ENCODE measurements around the gene GNB1. TPM values are rescaled to one million over a fixed set of nuclear protein-coding genes. Genes with fewer than 3 reads are reported as not detected.
A peak's percentile ranks its signal among the peaks of the same experiment; 100 is the strongest.
"Not testable (repeated sequence)": the region's sequence is repeated elsewhere in the genome, so short reads cannot be mapped to it uniquely, and the experiment has no call there.

Gene GNB1
- total RNA-seq, 1 donor from 2014 or later: 338 TPM

- DNase-seq (ENCODE audit: low spot score): not testable (repeated sequence)
These were observed 30.8 kb downstream of the GNB1 start for GRCh38 chr1:1859970-1860697.

- DNase-seq (ENCODE audit: low spot score): peak; percentile 75
These were observed 32.4 kb downstream of the GNB1 start for GRCh38 chr1:1858382-1859086.

- DNase-seq (ENCODE audit: low spot score): no peak
These were observed 33.7 kb downstream of the GNB1 start for GRCh38 chr1:1857096-1857703.

GRCh38 chr1:1856161-1856560, 34.7 kb downstream of the GNB1 start:
- not testable (repeated sequence) for DNase-seq (ENCODE audit: low spot score)

DNA sequence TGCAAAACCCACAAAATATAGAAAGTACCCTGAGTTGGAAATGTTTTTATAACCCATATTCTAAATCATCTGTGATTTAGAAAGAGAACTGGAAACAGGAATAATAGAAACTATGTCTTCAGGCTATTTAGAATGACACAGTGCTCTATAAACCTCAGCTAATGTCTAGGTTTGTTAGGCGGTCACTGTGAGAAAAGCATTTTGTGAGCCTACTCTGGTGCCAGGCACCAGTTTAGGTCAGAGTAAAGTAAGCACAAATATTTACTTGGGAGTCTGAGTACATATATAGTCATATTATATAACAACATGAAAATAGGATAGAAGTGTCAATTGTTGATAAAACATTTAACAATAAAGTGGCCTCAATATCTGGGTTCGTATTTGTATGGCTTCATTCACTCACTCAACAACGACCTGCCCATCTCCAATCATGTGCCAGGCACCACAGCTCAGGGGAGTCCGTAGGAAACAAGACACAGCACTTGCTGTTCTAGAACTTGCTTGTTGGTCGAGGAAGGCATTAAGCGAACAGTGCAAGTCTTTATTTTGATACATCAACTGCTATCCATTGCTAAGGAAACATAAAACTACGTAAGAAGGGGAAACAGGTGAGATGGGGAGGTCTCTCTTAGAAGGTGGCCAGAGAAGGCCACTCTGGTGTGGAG, 37.2 kb downstream of the GNB1 start:
- no peak for DNase-seq (ENCODE audit: low spot score)

- no peak for DNase-seq (ENCODE audit: low spot score)
These were observed 38.1 kb downstream of the GNB1 start for GRCh38 chr1:1852619-1853414.

DNA sequence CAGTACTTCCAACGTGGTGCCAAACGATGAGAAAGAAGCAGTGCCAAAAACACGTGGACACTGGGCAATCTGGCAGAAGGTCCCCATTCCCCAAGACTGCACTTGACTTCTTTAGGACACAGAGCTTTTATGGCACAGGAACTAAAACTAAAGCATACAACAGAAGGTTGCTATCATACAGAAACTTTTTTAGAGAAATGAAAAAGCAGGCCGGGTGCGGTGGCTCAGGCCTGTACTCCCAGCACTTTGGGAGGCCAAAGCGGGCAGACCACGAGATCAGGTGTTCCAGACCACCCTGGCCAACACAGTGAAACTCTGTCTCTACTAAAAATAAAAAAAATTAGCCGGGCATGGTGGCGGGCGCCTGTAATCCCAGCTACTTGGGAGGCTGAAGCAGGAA, 43.0 kb downstream of the GNB1 start:
- DNase-seq (ENCODE audit: low spot score): no peak

DNA sequence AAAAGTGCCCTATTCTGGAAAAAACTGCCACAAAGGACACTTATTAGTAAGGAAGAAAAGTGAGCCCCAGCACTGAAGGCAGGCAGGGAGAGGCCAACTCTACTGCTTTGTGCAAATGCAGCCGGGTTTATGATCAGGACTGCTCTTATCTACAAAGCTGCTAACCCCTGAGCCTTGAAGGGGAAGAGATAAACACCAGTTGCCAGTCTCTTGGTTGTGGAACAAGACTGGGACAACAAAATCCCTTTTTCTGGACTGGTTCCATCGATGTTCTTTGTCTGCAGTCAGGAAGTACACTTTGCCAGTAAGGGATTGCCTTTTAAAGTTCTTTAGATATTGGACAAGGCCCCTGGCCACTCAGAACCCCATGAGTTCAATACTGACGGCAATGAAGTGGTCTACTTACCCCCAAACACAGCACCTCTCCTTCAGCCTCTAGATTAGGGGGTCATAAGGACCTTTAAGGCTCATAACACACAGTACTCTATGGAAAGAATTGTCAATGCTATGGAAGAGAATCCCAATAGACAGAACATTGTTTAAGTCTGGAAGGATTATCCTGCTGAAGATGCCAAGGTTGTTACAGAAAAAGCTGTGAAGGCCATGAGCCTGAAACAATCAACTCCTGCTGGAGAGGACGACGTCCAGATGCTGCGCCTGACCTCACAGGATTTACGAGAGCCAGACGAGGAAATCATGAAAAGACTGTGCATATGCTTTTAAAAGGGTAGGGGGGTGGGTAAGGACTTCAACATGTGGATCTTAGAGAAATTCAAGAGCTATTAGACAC, 43.6 kb downstream of the GNB1 start:
- no peak for DNase-seq (ENCODE audit: low spot score)

DNA sequence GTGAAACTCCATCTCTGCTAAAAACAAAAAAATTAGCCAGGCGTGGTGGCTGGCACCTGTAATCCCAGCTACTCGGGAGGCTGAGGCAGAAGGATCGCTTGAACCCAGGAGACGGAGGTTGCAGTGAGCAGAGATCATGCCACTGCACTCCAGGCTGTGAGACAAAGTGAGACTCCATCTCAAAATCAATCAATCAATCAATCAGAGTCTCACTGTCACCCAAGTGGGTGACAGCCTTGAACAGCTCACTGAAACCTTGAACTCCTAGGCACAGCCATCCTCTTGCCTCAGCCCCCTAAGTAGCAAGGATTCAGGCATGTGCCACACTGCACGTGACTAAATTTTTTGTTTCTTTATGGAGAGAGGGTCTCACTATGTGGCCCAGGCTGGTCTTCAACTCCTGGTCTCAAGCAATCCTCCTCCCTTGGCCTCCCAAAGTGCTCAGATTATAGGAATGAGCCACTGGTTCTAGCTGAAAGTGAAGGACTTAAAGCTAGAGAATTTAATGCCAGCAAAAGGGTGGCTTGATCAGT, 44.4 kb downstream of the GNB1 start:
- no peak for DNase-seq (ENCODE audit: low spot score)

DNA sequence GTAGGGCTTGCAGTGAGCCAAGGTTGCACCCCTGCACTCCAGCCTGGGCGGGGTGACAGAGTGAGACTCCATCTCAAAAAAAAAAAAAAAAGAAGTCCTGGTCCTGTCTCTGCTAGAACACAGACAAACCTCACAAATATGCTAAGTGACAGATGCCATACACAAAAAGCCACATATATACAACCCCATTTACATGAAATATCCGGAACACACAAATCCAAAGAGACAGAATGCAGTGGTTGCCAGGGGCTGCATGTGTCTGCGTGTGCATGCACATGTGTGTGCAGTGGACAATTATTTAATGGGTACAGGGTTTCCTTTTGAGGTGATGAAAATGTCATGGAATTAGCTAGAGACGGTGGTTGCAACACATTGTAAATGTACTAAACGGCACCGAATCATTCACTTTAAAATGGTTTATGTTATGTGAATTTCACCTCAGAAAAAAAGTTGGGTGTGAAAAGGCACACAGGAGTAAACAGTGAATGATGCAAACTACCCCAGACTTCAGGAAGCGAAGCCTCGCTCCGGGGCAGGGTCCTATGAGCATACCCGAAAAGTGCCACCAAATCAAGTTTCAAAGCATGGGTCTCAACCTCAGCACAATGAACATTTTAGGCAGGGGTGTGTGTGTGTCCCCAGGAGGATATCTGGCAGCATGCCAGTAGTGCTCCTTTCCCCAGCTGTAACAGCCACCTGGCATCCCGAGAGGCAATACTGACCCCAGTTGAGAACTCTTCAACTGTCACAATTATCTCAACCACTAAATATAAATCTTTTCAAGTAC, 48.3 kb downstream of the GNB1 start:
- DNase-seq (ENCODE audit: low spot score): no peak

GRCh38 chr1:1841575-1841995, 49.3 kb downstream of the GNB1 start:
- no peak for DNase-seq (ENCODE audit: low spot score)

- DNase-seq (ENCODE audit: low spot score): no peak
These were observed 51.4 kb downstream of the GNB1 start for GRCh38 chr1:1839311-1839965.

- no peak for DNase-seq (ENCODE audit: low spot score)
These were observed 54.8 kb downstream of the GNB1 start for GRCh38 chr1:1836119-1836518.

DNA sequence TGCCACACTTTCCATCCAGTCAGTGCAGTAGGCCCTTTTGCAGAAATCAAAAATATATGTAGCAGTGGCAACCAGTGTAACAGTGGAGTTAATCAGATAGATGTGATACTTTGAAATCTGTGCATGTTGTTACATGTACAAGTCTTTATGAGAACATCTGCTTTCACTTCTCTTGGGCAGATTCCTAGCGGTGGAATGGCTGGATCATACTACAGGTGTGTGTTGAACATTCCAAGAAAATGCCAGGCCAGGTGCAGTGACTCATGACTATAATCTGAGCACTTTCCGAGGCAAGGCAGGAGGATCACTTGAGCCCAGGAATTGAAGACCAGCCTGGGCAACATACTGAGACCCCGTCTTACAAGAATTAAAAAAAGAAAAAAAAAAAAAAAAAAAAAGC, 55.3 kb downstream of the GNB1 start:
- no peak for DNase-seq (ENCODE audit: low spot score)

GRCh38 chr1:1833916-1834325, 57.0 kb downstream of the GNB1 start:
- no peak for DNase-seq (ENCODE audit: low spot score)

- no peak for DNase-seq (ENCODE audit: low spot score)
These were observed 57.4 kb downstream of the GNB1 start for GRCh38 chr1:1833456-1833855.

DNA sequence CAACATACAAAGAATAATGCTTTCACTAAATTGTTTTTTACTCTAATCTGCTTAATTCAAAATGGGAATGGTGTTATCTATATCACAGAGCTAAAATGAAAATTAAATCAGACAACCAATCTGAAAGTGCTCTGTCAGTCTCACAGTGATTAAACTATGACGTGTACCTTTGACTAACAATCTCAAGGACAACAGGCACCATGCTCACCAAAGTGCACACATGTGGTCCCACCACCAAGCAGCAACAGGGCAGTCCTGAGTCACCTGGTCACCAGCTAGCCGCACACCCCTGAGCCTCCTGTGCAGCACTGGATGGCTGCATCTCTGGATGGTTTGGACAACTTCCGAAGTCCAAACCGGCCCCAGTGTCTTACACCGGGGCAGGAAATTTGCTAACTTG, 58.1 kb downstream of the GNB1 start:
- DNase-seq (ENCODE audit: low spot score): no peak

DNA sequence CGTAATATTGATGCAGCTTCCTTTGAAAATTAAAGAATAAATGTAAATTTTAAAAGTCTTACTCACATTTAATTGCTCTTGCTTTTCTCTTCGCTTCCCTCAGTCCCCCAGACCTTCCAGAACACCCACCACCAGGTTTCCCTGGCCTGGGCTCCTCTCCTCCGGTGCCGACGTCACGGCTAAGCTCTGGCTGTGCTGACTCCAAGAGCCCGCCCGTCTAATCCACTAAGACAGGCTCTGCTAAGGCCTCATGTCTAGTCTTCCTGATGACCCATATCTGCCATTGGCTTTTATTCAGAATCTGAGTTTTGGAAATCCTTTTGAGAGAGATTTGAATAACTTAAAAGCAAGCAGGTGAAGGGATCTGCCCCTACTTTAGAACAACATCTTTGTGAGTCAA, 58.7 kb downstream of the GNB1 start:
- DNase-seq (ENCODE audit: low spot score): no peak
